Measurements from ENCODE around the gene AARS2. TPM values are rescaled to one million over a fixed set of nuclear protein-coding genes. Genes with fewer than 3 reads are reported as not detected.

Gene AARS2
- total and polyA plus RNA-seq, 10 of the 15 experiments (the other 5 are each of a cell fraction or from before 2014, with no cell fraction given) = 0.71 to 18.3 (median 12.7) TPM

GRCh38 chr6:44304282-44305199, 8.6 kb downstream of the AARS2 start:
- peak; percentile 86 for ATAC-seq
- RAD21 ChIA-PET (ENCODE audit: unreplicated experiment) = interaction anchor here (1.0 to 2.8 kb wide), 4 partner anchors 34 to 208 kb away, joined by 3 to 22 read pairs (median 4); partner anchors contain the start of gene TMEM151B
- Histone ChIP-seq H3K27me3 (replicated peaks in 1 of 2; ENCODE audit: control insufficient read depth in 2 of 2, insufficient read depth in 2 of 2, low read length in 1 of 2) (no peaks in the 10 kb centered on the region), H3K36me3 (ENCODE audit: control insufficient read depth in 2 of 2, insufficient read depth in 2 of 2, low read length in 1 of 2) (peaks cover 5 to 33% of the 10 kb centered on the region in 2 experiments; a peak in 3 of 4 replicates), H3K9me3 (replicated peaks; ENCODE audit: control insufficient read depth, insufficient read depth, low read length) (no peaks in the 10 kb centered on the region), H4K20me1 (ENCODE audit: control insufficient read depth, insufficient read depth) (no peaks in the 10 kb centered on the region), H3K79me2 (ENCODE audit: control insufficient read depth, insufficient read depth, low read length) (no peaks in the 10 kb centered on the region), H3K4me2 (ENCODE audit: control insufficient read depth, insufficient read depth) (no peak overlapping the region), H3K4me1 (ENCODE audit: control insufficient read depth, insufficient read depth, low read length) (no peaks in the 10 kb centered on the region), H3K4me3 (no peak overlapping the region), H3K27ac (ENCODE audit: control insufficient read depth, insufficient read depth) (no peak overlapping the region), H2AFZ (ENCODE audit: control insufficient read depth, low read depth, low read length) (no peak overlapping the region), H3K9ac (ENCODE audit: control insufficient read depth, insufficient read depth, low read length) (no peak overlapping the region)
- 80% methylated on average over 25 of the region's 25 CpGs for WGBS (ENCODE audit: insufficient coverage, insufficient replicate concordance, low lambda C conversion rate, missing lambda C conversion rate)
- no TSS peak for BruUV-seq (replicated peaks)
- CTCF ChIA-PET = interaction anchor here (0.7 to 7.4 kb wide), 16 partner anchors 8 to 212 kb away, joined by 3 to 87 read pairs (median 4); partner anchors contain the start of genes AARS2, CDC5L, NFKBIE and TMEM151B
- FAIRE-seq = peak; percentile 35
- TF ChIP-seq POLR2AphosphoS5 (IDR thresholded peaks at IDR 0.05; ENCODE audit: low read length) (0 out of 2 replicates have a peak, but pooled peaks have one; percentile 23), TCF12 (IDR thresholded peaks at IDR 0.05; ENCODE audit: low read depth, low read length) (0 out of 2 replicates have a peak, but pooled peaks have one; percentile 11), POLR2A (IDR thresholded peaks at IDR 0.05; ENCODE audit: low read depth, low read length) (0 out of 2 replicates have a peak, but pooled peaks have one; percentile 36), CTCF (IDR thresholded peaks at IDR 0.05 in 2 of 3, conservative IDR thresholded peaks at IDR 0.05 in 1 of 3; ENCODE audit: control insufficient read depth in 2 of 3, extremely low read depth in 1 of 3, insufficient read depth in 1 of 3, low read depth in 3 of 3, low read length in 3 of 3) (peak; percentile 74 to 88 (median 75)), YY1 (IDR thresholded peaks at IDR 0.05; ENCODE audit: low read depth, low read length) (peak; percentile 91), RAD21 (IDR thresholded peaks at IDR 0.05; ENCODE audit: insufficient read depth, low read depth, low read length) (peak; percentile 51), EED (IDR thresholded peaks at IDR 0.05; ENCODE audit: low read depth) (no peak), SMC3 (IDR thresholded peaks at IDR 0.05; ENCODE audit: borderline replicate concordance, low read length) (peak; percentile 71; the same call in 1 of the 2 replicates), CBFB (IDR thresholded peaks at IDR 0.05; ENCODE audit: low read depth) (no peak), E4F1 (IDR thresholded peaks at IDR 0.05; ENCODE audit: borderline replicate concordance, partially characterized antibody) (no peak)
- no peak for DNase-seq (ENCODE audit: low read depth, low spot score)
- POLR2A ChIA-PET = interaction anchor here (1.0 kb wide), 1 partner anchor 37 kb away, joined by 3 read pairs; no protein-coding TSS in a partner anchor
- in situ Hi-C loops (cut with MboI) (no loop called here), intact Hi-C loops (cut with micrococcal nuclease; ENCODE audit: unreplicated experiment) (loop anchor here (2.0 kb wide), 1 partner anchor 36 kb away; no protein-coding TSS in a partner anchor)
- SMC1A ChIA-PET (ENCODE audit: uncharacterized antibody, unreplicated experiment) = interaction anchor here (0.7 to 3.0 kb wide), 3 partner anchors 34 to 132 kb away, joined by 3 to 22 read pairs (median 4); no protein-coding TSS in a partner anchor
